GM12878 (cell line): Measurements from ENCODE around the gene USP36. TPM values are rescaled to one million over a fixed set of nuclear protein-coding genes. Genes with fewer than 3 reads are reported as not detected.

Experiments
- ATAC-seq: fragments of 200-7000 bp; cut with Tn5 transposase; 3 replicates; pipeline ENCODE4 v1.9.1; 2020; ENCODE audit warnings: mild to moderate bottlenecking, moderate library complexity
- BruUV-seq: library from RNA; stranded (reverse); fragments of 400-500 nt; replicated peaks from 2 replicates; lab custom pipeline; 2021; lab: Mats Ljungman, UMichigan
- CTCF ChIA-PET: fragments of 300-600 bp; sonication (Branson Sonifier 250); formaldehyde crosslinking; extraction: SDS; loops from one replicate; lab custom pipeline; 2021; ENCODE audit warnings: inconsistent platforms; lab: Yijun Ruan, JAX
- POLR2A ChIA-PET: fragments of 350-600 bp; formaldehyde crosslinking; extraction: SDS; loops from one replicate; lab custom pipeline; 2021; ENCODE audit warnings: inconsistent platforms; lab: Charles Lee
- RAD21 ChIA-PET: fragments of 300-600 bp; sonication (Branson Sonifier 250); formaldehyde crosslinking; loops from one replicate; lab custom pipeline; 2023; ENCODE audit warnings: antibody characterized with exemption; ENCODE audit not compliant: unreplicated experiment; lab: Charles Lee
- SMC1A ChIA-PET: fragments of 300-600 bp; sonication (Branson Sonifier 250); formaldehyde crosslinking; loops from one replicate; lab custom pipeline; 2023; ENCODE audit not compliant: unreplicated experiment, uncharacterized antibody; lab: Charles Lee
- DNase-seq: peaks from one replicate; pipeline ENCODE4 v3.0.0-alpha.2; 2011; ENCODE audit warnings: low read depth, low spot score
- FAIRE-seq: peaks from 3 replicates; lab custom pipeline; 2011; peaks lifted over from hg19 to GRCh38; lab: Jason Lieb, UNC
- H2AFZ ChIP-seq: 2 replicates; pipeline ENCODE4 v1.6.0; 2011; ENCODE audit warnings: low read depth, low read length, control low read depth; ENCODE audit not compliant: control insufficient read depth
- H3K27ac ChIP-seq: 2 replicates; pipeline ENCODE4 v1.5.1; 2011; ENCODE audit warnings: control low read depth; ENCODE audit not compliant: control insufficient read depth, insufficient read depth
- H3K27me3 ChIP-seq, 2 experiments: replicated peaks in 1 of 2; 2 replicates each; pipeline versions ENCODE4 v1.6.0 to v1.6.1; 2011; ENCODE audit warnings: low read length in 1 of 2; ENCODE audit not compliant: control insufficient read depth in 2 of 2, insufficient read depth in 2 of 2
- H3K36me3 ChIP-seq, 2 experiments: 2 replicates each; pipeline ENCODE4 v1.5.1; 2011; ENCODE audit warnings: low read length in 1 of 2; ENCODE audit not compliant: control insufficient read depth in 2 of 2, insufficient read depth in 2 of 2
- H3K4me1 ChIP-seq: 2 replicates; pipeline ENCODE4 v1.6.1; 2011; ENCODE audit warnings: mild to moderate bottlenecking, low read length, moderate library complexity, mixed read lengths; ENCODE audit not compliant: control insufficient read depth, insufficient read depth
- H3K4me2 ChIP-seq: 2 replicates; pipeline ENCODE4 v1.6.0; 2011; ENCODE audit warnings: control low read depth; ENCODE audit not compliant: control insufficient read depth, insufficient read depth
- H3K4me3 ChIP-seq: fragments of 200-600 bp; sonication (generic); 2 replicates; pipeline ENCODE4 v1.5.1; 2016
- H3K79me2 ChIP-seq: 2 replicates; pipeline ENCODE4 v1.6.0; 2011; ENCODE audit warnings: low read length; ENCODE audit not compliant: control insufficient read depth, insufficient read depth
- H3K9ac ChIP-seq: 2 replicates; pipeline ENCODE4 v1.8.0; 2011; ENCODE audit warnings: low read length, control low read depth, mixed read lengths; ENCODE audit not compliant: control insufficient read depth, insufficient read depth
- H3K9me3 ChIP-seq: replicated peaks from 3 replicates; pipeline ENCODE4 v1.5.1; 2011; ENCODE audit warnings: mild to moderate bottlenecking, low read length; ENCODE audit not compliant: control insufficient read depth, insufficient read depth
- H4K20me1 ChIP-seq: 2 replicates; pipeline ENCODE4 v1.6.0; 2011; ENCODE audit not compliant: control insufficient read depth, insufficient read depth
- SMARCA5 ChIP-seq: fragments of 450-650 bp; IDR thresholded peaks from 2 replicates; pipeline ENCODE4 v1.6.1; 2017; ENCODE audit warnings: mild to moderate bottlenecking
- WGBS: methylation state at CpG from one replicate; pipeline ENCODE4 v1.1.6; 2016; ENCODE audit warnings: low lambda C conversion rate; ENCODE audit not compliant: insufficient replicate concordance, insufficient coverage; ENCODE audit errors: missing lambda C conversion rate; 5-methylcytosine and 5-hydroxymethylcytosine counted together
- in situ Hi-C: fragments of 300-500 bp; cut with MboI; formaldehyde crosslinking; loops from 9 replicates; pipeline ENCODE4 v1.14.3; 2018; ENCODE audit warnings: mixed read lengths
- intact Hi-C: fragments of 100-400 bp; cut with micrococcal nuclease; formaldehyde crosslinking; loops from one replicate; pipeline ENCODE4 v1.14.2; 2022; ENCODE audit not compliant: unreplicated experiment
- polyA plus RNA-seq, 11 experiments: library from polyadenylated mRNA; depleted of rRNA in 4 of 11; unstranded in 6 of 11; stranded (reverse) in 5 of 11; fragments of >200 nt; fragmentation: Nextera tagmentation in 4 of 11; fragmentation: Illumina TruSeq in 1 of 11; extraction: Ambion mirVana in 4 of 11; extraction: Trizol in 1 of 11; gene quantifications; 1 replicate in 1 of 11; 2 replicates in 10 of 11; pipeline versions ENCODE4 v1.2.1 to v1.2.3, GENCODE V29; 2011 to 2016; ENCODE audit warnings: inconsistent platforms in 2 of 11, missing spikeins in 2 of 11, low read depth in 1 of 11
- total RNA-seq, 4 experiments: library from RNA; depleted of rRNA in 3 of 4; stranded (reverse); fragments of >200 nt in 3 of 4; fragmentation: Illumina TruSeq in 1 of 4; extraction: Trizol in 1 of 4; gene quantifications; 2 replicates each; pipeline versions ENCODE4 v1.2.1 to v1.2.3, GENCODE V29; 2013 to 2021
- TF ChIP-seq, protein P1 (sequence below): fragments of 450-650 bp; IDR thresholded peaks from 2 replicates; pipeline ENCODE4 v1.6.1; 2016; ENCODE audit warnings: mild to moderate bottlenecking, moderate library complexity, borderline replicate concordance
- TF ChIP-seq, protein P2 (sequence below): IDR thresholded peaks from 2 replicates; pipeline ENCODE4 v1.6.1; 2011; ENCODE audit warnings: borderline replicate concordance, low read depth, mild to moderate bottlenecking, moderate library complexity, mixed read lengths, low read length; ENCODE audit not compliant: insufficient read depth; ENCODE audit errors: extremely low read length
- TF ChIP-seq, protein P3 (sequence below): IDR thresholded peaks from 2 replicates; pipeline ENCODE4 v1.6.1; 2011; ENCODE audit warnings: mild to moderate bottlenecking, low read depth, low read length, moderate library complexity; ENCODE audit not compliant: insufficient replicate concordance

USP36 gene
- total and polyA plus RNA-seq, 10 of the 15 experiments (the other 5 are each of a cell fraction or from before 2014, with no cell fraction given) = 7.2 to 65.7 (median 33.6) TPM

DNA sequence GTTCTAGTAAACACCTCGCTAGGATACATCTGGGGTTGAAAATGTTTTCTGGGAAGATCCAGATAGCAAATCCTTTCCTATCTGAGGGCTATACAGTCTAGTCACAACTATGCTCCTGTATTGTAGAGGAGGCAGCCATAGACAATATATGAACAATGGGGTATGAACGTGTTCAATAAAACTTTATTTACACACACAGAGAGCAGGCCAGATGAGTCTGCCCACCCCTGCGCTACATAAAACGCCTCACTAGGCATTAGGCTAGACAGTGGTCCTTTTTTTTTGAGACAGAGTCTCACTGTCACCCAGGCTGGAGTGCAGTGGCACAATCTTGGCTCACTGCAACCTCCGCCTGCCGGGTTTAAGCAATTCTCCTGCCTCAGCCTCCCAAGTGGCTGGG, 11.1 kb downstream of the USP36 start:
- DNase-seq (no peak), ATAC-seq (no peak)
- CTCF ChIA-PET = no interaction called here
- H4K20me1 ChIP-seq = no peaks in the 10 kb centered on the region; the same call in 1 of the 2 replicates
- WGBS = 94% methylated on average over 6 of the region's 6 CpGs
- TF ChIP-seq, protein P1, sequence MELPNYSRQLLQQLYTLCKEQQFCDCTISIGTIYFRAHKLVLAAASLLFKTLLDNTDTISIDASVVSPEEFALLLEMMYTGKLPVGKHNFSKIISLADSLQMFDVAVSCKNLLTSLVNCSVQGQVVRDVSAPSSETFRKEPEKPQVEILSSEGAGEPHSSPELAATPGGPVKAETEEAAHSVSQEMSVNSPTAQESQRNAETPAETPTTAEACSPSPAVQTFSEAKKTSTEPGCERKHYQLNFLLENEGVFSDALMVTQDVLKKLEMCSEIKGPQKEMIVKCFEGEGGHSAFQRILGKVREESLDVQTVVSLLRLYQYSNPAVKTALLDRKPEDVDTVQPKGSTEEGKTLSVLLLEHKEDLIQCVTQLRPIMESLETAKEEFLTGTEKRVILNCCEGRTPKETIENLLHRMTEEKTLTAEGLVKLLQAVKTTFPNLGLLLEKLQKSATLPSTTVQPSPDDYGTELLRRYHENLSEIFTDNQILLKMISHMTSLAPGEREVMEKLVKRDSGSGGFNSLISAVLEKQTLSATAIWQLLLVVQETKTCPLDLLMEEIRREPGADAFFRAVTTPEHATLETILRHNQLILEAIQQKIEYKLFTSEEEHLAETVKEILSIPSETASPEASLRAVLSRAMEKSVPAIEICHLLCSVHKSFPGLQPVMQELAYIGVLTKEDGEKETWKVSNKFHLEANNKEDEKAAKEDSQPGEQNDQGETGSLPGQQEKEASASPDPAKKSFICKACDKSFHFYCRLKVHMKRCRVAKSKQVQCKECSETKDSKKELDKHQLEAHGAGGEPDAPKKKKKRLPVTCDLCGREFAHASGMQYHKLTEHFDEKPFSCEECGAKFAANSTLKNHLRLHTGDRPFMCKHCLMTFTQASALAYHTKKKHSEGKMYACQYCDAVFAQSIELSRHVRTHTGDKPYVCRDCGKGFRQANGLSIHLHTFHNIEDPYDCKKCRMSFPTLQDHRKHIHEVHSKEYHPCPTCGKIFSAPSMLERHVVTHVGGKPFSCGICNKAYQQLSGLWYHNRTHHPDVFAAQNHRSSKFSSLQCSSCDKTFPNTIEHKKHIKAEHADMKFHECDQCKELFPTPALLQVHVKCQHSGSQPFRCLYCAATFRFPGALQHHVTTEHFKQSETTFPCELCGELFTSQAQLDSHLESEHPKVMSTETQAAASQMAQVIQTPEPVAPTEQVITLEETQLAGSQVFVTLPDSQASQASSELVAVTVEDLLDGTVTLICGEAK = peak; percentile 74
- TF ChIP-seq, protein P2, sequence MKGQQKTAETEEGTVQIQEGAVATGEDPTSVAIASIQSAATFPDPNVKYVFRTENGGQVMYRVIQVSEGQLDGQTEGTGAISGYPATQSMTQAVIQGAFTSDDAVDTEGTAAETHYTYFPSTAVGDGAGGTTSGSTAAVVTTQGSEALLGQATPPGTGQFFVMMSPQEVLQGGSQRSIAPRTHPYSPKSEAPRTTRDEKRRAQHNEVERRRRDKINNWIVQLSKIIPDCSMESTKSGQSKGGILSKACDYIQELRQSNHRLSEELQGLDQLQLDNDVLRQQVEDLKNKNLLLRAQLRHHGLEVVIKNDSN = no peak
- no peak for TF ChIP-seq SMARCA5
- TF ChIP-seq, protein P3, sequence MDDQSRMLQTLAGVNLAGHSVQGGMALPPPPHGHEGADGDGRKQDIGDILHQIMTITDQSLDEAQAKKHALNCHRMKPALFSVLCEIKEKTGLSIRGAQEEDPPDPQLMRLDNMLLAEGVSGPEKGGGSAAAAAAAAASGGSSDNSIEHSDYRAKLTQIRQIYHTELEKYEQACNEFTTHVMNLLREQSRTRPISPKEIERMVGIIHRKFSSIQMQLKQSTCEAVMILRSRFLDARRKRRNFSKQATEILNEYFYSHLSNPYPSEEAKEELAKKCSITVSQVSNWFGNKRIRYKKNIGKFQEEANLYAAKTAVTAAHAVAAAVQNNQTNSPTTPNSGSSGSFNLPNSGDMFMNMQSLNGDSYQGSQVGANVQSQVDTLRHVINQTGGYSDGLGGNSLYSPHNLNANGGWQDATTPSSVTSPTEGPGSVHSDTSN = no peak
- TF ChIP-seq, all 136 proteins: peak for 1
- ChIA-PET POLR2A (no interaction called here), RAD21 (no interaction called here), SMC1A (no interaction called here)
- intact Hi-C loops = no loop called here
- Histone ChIP-seq H3K9ac (no peak overlapping the region), H3K4me2 (no peak overlapping the region), H3K27ac (no peak overlapping the region), H3K36me3 (peaks cover 16 to 52% of the 10 kb centered on the region in 2 experiments), H3K4me3 (no peak overlapping the region), H2AFZ (no peak overlapping the region), H3K4me1 (no peaks in the 10 kb centered on the region), H3K79me2 (no peaks in the 10 kb centered on the region; the same call in none of the 2 replicates), H3K9me3 (no peaks in the 10 kb centered on the region), H3K27me3 (no peaks in the 10 kb centered on the region)
- no TSS peak for BruUV-seq
- in situ Hi-C loops = no loop called here
- FAIRE-seq = no peak
